Colonic mucosa (tissue), 4 donors: ENCODE data around the gene PRMT7. TPM values are rescaled to one million over a fixed set of nuclear protein-coding genes. Genes with fewer than 3 reads are reported as not detected.

Experiments used
- DNase-seq: peaks from one replicate; pipeline ENCODE4 v3.0.0-alpha.2; 2020
- H3K27ac ChIP-seq: fragments of 200-600 bp; one replicate; pipeline ENCODE4 v1.8.0; 2021
- H3K27me3 ChIP-seq: fragments of 200-600 bp; one replicate; pipeline ENCODE4 v1.8.0; 2021
- H3K36me3 ChIP-seq: fragments of 200-600 bp; one replicate; pipeline ENCODE4 v1.8.0; 2021
- H3K4me1 ChIP-seq: fragments of 200-600 bp; one replicate; pipeline ENCODE4 v1.8.0; 2021; ENCODE audit warnings: mild to moderate bottlenecking
- H3K4me3 ChIP-seq: fragments of 200-600 bp; one replicate; pipeline ENCODE4 v1.8.0; 2021
- H3K9ac ChIP-seq, 2 donors: one replicate each; pipeline ENCODE4 v1.7.0; 2013; ENCODE audit warnings: control low read depth in 2 of 2, low read depth in 2 of 2, low read length in 2 of 2
- H3K9me3 ChIP-seq: fragments of 200-600 bp; one replicate; pipeline ENCODE4 v1.8.0; 2021
- intact Hi-C: fragments of 100-400 bp; cut with DNase I; formaldehyde crosslinking; loops from one replicate; pipeline ENCODE4 v1.14.1; 2022
- total RNA-seq, 2 donors: library from RNA; stranded (reverse); fragmentation: NEBNext Ultra II Directional in 1 of 2; extraction: Animal tissue kit (Norgen Biotek cat#: 25700) in 1 of 2; gene quantifications; one replicate each; pipeline ENCODE4 v1.2.1, GENCODE V29; 2021
- TF ChIP-seq, protein P1 (sequence below): fragments of 200-600 bp; IDR thresholded peaks from one replicate; pipeline ENCODE4 v1.8.0; 2022; ENCODE audit warnings: antibody characterized with exemption, mild to moderate bottlenecking
- donor health status: healthy.
- donor health status: DM: no; HTN: no; CAD: no.
- donor health status: DM: no; HTN: no; CAD: no.

The PRMT7 gene
- total RNA-seq, 2 donors from 2014 or later, result 18.0 to 45.4 TPM

DNA sequence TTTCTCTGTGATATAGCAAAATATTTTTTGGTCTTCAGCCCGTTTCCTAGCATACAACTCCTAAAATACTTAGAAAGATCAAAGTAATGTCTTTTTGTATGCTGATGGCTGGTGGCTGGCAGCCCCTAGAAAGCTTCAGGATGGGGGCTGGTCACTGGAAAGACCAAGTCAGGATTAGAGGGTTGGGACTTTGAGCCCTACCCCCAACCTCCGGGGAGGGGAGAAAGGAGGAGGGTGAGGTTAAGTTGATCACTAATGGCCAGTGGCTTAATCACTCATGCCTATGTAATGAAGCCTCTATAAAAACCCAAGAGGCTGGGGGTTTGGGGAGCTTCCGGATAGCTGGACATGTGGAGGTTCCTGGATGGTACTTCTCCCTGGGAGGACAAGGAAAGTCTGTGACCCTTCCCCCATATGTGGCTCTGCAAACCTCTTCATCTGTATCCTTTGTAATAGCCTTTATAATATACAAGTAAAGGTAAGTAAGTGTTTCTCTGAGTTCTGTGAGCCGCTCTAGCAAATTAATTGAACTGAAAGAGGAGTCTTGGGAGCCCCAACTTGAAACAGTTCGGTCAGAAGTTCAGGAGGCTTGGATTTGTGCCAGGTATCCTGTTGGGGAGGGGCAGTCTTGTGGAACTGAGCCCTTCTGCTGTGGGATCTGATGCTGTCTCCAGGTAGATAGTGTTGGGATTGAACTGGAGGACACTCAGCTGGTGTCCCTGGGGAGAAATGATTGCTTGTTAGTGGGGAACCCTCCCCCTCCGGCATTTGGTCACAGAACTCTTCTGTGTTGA is 43.0 kb upstream of the PRMT7 start:
- Histone ChIP-seq H3K27ac (no peak overlapping the region), H3K4me1 (peaks cover 12% of the 10 kb centered on the region), H3K27me3 (no peaks in the 10 kb centered on the region), H3K4me3 (no peak overlapping the region), H3K9me3 (no peaks in the 10 kb centered on the region), H3K36me3 (no peaks in the 10 kb centered on the region), H3K9ac (no peak overlapping the region)
- TF ChIP-seq, protein P1, sequence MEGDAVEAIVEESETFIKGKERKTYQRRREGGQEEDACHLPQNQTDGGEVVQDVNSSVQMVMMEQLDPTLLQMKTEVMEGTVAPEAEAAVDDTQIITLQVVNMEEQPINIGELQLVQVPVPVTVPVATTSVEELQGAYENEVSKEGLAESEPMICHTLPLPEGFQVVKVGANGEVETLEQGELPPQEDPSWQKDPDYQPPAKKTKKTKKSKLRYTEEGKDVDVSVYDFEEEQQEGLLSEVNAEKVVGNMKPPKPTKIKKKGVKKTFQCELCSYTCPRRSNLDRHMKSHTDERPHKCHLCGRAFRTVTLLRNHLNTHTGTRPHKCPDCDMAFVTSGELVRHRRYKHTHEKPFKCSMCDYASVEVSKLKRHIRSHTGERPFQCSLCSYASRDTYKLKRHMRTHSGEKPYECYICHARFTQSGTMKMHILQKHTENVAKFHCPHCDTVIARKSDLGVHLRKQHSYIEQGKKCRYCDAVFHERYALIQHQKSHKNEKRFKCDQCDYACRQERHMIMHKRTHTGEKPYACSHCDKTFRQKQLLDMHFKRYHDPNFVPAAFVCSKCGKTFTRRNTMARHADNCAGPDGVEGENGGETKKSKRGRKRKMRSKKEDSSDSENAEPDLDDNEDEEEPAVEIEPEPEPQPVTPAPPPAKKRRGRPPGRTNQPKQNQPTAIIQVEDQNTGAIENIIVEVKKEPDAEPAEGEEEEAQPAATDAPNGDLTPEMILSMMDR, result no peak
- intact Hi-C loops, result no loop called here
- DNase-seq, result peak; percentile 61

GRCh38 chr16:68269793-68270192 is 41.0 kb upstream of the PRMT7 start:
- TF ChIP-seq, protein P1, result no peak
- Histone ChIP-seq H3K9me3 (no peaks in the 10 kb centered on the region), H3K27ac (no peak overlapping the region), H3K4me1 (peaks cover 12% of the 10 kb centered on the region), H3K9ac (no peak overlapping the region), H3K36me3 (no peaks in the 10 kb centered on the region), H3K4me3 (no peak overlapping the region), H3K27me3 (no peaks in the 10 kb centered on the region)
- no peak for DNase-seq
- intact Hi-C loops, result no loop called here

GRCh38 chr16:68270353-68270752 is 40.5 kb upstream of the PRMT7 start:
- Histone ChIP-seq H3K36me3 (no peaks in the 10 kb centered on the region), H3K27ac (no peak overlapping the region), H3K9me3 (no peaks in the 10 kb centered on the region), H3K9ac (no peak overlapping the region), H3K4me3 (no peak overlapping the region), H3K4me1 (peaks cover 12% of the 10 kb centered on the region), H3K27me3 (no peaks in the 10 kb centered on the region)
- DNase-seq, result no peak
- intact Hi-C loops, result no loop called here
- TF ChIP-seq, protein P1, result no peak

DNA sequence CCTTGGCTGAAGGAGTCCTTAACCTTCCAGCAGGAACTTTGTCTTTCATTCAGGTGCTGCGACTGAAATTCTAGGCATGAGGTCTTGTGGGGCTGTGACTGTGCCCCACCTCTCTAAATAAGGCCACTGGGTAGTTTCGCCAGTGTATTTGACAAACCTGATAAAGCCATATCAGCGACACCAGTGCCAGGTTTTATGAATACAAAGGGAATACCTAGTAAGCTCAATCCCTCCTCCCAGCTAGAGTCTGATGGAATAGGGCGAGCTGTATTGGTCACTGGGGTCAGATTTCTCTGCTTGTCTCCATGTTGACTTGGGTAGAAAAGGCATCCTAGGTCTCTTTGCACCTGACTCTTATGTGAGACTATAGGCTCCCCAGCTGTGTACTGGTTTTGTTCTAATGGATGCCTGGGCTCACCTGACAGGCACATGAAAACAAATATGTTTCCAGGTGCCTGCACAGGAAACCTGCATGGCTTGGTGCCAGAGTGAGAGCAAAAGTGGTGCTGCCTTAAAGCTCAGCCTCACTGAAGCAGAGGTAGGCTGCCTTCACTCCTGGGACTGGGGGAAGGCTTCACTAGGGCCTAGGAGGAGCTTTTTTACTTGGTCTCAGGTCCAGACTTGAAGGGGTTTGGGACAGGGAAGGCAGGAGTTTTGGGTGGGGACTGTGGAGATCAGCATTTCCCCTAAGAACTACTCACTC is 38.2 kb upstream of the PRMT7 start:
- Histone ChIP-seq H3K27ac (no peak overlapping the region), H3K36me3 (no peaks in the 10 kb centered on the region), H3K9ac (peak overlapping the region in 1 of 2 donors; percentile 1), H3K4me3 (no peak overlapping the region), H3K4me1 (peaks cover 6% of the 10 kb centered on the region), H3K9me3 (no peaks in the 10 kb centered on the region), H3K27me3 (no peaks in the 10 kb centered on the region)
- intact Hi-C loops, result no loop called here
- TF ChIP-seq, protein P1, result no peak
- peak; percentile 31 for DNase-seq

DNA sequence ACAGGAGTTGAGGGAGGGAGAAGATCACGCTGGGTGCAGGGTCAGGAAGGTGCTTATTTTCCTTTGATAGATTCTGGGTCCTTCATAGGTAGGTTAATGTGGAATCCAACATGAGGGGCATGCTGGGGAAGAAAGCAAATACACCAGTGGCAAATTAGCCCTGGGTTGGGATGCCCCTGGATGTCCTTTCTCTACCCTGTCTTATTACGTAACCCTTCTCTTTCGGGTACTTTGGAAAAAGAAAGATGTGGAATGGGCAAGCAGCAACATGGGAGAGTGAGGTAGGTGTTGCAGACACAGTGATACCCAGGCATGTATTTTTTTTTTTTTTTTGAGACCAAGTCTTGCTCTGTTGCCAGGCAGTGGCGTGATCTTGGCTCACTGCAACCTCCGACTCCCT is 37.4 kb upstream of the PRMT7 start:
- no peak overlapping the region for H3K9ac ChIP-seq
- H3K4me1 ChIP-seq, result peaks cover 6% of the 10 kb centered on the region
- H3K36me3 ChIP-seq, result no peaks in the 10 kb centered on the region
- DNase-seq, result no peak
- no peaks in the 10 kb centered on the region for H3K9me3 ChIP-seq
- H3K27ac ChIP-seq, result no peak overlapping the region
- TF ChIP-seq, protein P1, result no peak
- no peak overlapping the region for H3K4me3 ChIP-seq
- intact Hi-C loops, result no loop called here
- no peaks in the 10 kb centered on the region for H3K27me3 ChIP-seq
